ENCODE measurements around the gene TTC9C. TPM values are rescaled to one million over a fixed set of nuclear protein-coding genes. Genes with fewer than 3 reads are reported as not detected.
A peak's percentile ranks its signal among the peaks of the same experiment; 100 is the strongest.

TTC9C gene
- total RNA-seq (ENCODE audit: low replicate concordance) = 20.3 and 40.1 TPM in 2 replicates

GRCh38 chr11:62728171-62728988, at the start of gene TTC9C:
Gene TTC9C, plus strand, starts transcription at chr11:62728486. Its CDS starts 363 bp downstream, at chr11:62728849.
- TF ChIP-seq CTCF (IDR thresholded peaks at IDR 0.05; ENCODE audit: insufficient read depth, low read length) = no peak
- peak; percentile 80 for DNase-seq (ENCODE audit: low read depth)
- H3K4me3 ChIP-seq (ENCODE audit: low read depth, low read length) = peak within 1 kb of the TSS; percentile 98

DNA sequence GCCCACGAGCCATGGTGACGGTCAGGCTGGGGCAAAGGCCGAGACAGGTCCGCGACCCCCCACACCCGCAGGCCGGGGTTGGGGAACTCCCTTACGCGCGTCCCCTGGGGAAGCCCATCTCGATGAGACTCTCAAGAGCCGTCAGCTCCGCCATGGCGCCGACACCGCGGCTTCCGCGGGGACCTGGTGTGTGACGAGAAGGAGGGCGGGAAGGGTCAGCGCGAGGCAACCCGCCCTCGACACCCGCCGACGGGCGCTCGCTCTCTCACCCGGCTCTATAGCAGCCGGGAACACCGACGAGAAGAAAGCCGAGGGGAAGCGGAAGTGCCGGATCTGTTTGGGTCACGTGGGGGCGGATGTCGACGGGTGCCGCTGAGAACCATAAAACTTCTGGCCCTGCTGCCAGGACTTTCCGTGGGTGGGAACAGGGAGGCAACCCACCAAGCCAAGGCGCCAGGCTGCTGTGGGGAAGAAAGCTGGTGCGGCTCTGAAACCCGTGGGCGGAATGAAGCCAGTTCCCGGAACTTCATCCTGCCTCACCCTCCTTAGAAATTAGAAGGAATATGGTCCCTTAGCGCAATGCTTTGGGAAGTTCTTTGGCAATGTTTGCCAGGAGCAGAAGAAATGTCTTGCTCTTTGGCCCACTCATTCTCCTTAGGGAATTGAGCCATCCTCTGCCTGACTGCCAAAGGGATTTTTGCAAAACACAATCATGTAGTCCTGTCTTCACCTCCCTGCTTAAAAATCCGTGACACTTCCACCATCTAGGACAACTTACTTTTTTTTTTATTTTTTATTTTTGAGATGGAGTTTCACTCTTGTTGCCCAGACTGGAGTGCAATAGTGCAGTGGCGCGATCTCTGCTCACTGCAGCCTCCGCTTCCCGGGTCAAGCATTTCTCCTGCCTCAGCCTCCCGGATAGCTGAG, 49.3 kb upstream of the TTC9C start, which contains the start of gene UBXN1:
Gene UBXN1 (minus strand): TSS at position 304 of the 927 bp plus-strand sequence. CDS start 150 bp downstream, at position 154.
- TF ChIP-seq CTCF (IDR thresholded peaks at IDR 0.05; ENCODE audit: insufficient read depth, low read length) = no peak
- DNase-seq (ENCODE audit: low read depth) = peak; percentile 95
- peak within 1 kb of the TSS; percentile 76 for H3K4me3 ChIP-seq (ENCODE audit: low read depth, low read length)

- H3K4me3 ChIP-seq (ENCODE audit: low read depth, low read length) = no peak overlapping the region
- DNase-seq (ENCODE audit: low read depth) = peak; percentile 91
- TF ChIP-seq CTCF (IDR thresholded peaks at IDR 0.05; ENCODE audit: insufficient read depth, low read length) = peak; percentile 80
Measured at GRCh38 chr11:62680825-62681240, 47.5 kb upstream of the TTC9C start.

GRCh38 chr11:62682518-62682917, 45.8 kb upstream of the TTC9C start:
- H3K4me3 ChIP-seq (ENCODE audit: low read depth, low read length) = no peak overlapping the region
- no peak for DNase-seq (ENCODE audit: low read depth)
- TF ChIP-seq CTCF (IDR thresholded peaks at IDR 0.05; ENCODE audit: insufficient read depth, low read length) = no peak

DNA sequence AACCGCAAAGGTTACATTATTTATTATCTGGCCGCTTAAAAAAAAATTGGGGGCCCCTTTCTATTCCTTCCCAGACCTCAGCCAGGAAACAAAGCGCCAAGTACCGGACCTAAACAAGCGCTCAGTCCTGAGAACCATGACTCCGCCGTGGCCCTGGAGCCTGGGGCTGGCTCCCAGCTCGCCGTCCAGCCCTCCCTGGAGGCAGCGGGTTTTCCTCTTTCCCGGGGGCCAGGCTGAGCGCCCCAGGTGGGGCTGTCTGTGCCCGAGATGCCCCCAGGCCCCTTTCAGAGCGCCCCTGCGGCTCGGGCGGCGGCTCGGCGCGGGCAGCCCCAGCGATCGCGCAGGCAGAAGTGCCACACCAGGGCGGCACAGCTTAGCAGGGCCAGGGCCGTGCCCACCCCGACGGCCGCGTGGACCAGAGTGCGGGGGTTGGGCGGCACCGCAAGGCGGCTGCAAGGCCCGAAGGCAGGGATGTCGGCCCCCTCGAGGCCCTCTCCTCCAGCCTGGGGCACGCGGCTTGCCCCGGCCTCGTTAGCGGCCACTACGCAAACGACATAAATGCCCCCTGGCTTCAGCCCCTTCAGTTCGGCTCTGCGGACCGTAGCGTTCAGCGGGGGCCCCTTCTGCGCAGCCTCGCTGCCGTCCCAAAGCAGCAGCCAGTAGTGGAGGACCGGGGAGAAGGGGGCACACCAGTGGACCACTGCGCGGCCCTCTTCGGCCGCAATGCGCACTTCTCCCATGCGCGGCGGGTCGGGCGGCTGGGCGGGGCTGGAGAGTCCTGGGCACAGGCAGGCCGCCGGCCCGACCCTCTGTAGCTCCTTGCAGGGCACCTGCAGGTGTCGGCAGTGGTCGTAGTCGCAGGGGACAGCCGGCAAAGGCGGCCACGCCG, 40.5 kb upstream of the TTC9C start:
- TF ChIP-seq CTCF (IDR thresholded peaks at IDR 0.05; ENCODE audit: insufficient read depth, low read length) = no peak
- no peak for DNase-seq (ENCODE audit: low read depth)

DNA sequence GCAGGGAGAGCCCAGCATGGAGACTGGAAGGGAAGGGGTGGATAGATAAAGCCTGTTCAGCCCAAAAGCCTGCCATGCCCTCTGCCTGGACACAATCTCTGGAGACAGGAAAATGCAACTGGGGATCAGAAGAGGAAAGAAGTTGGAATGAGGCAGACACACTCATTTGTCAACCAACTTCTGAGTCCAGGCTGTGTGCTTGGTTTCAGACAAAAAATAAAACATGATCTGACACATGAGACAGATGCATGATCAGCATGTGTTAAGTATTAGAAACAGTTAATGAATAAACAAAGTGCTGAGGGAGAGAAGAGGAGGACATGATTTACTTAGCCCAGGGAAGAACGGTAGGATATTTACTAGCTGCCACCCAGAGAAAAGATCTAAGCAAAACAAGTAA, 39.8 kb upstream of the TTC9C start:
- no peak for TF ChIP-seq CTCF (IDR thresholded peaks at IDR 0.05; ENCODE audit: insufficient read depth, low read length)
- DNase-seq (ENCODE audit: low read depth) = peak; percentile 39
- H3K4me3 ChIP-seq (ENCODE audit: low read depth, low read length) = peak overlapping the region; percentile 84

More for the DNA sequence above, 40.5 kb upstream of the TTC9C start:
- H3K4me3 ChIP-seq (ENCODE audit: low read depth, low read length) = peak overlapping the region; percentile 84

All from fibroblast of the aortic adventitia (primary cell).